OCI-LY7 (cell line): ENCODE results near the gene USP6NL. TPM values are rescaled to one million over a fixed set of nuclear protein-coding genes. Genes with fewer than 3 reads are reported as not detected.

Experiments
- BruUV-seq: library from RNA; stranded (reverse); fragments of 400-500 nt; replicated peaks from 2 replicates; lab custom pipeline; 2021; lab: Mats Ljungman, UMichigan
- CTCF ChIA-PET: fragments of 300-600 bp; sonication (Branson Sonifier 250); formaldehyde crosslinking; loops from one replicate; lab custom pipeline; 2022; ENCODE audit warnings: antibody characterized with exemption; ENCODE audit not compliant: unreplicated experiment; lab: Charles Lee
- POLR2A ChIA-PET: fragments of 300-600 bp; sonication (Branson Sonifier 250); formaldehyde crosslinking; loops from one replicate; lab custom pipeline; 2022; ENCODE audit warnings: antibody characterized with exemption; lab: Charles Lee
- DNase-seq: peaks from one replicate; pipeline ENCODE4 v3.0.0-alpha.2; 2015; ENCODE audit warnings: low spot score
- H2AFZ ChIP-seq: fragments of 200-600 bp; sonication (generic), shearing (Covaris generic); 2 replicates; pipeline ENCODE4 v1.6.1; 2014; ENCODE audit warnings: mild to moderate bottlenecking, antibody characterized with exemption, low read length, moderate library complexity
- H3K27ac ChIP-seq: fragments of 200-600 bp; sonication (generic); 2 replicates; pipeline ENCODE4 v1.5.1; 2014; ENCODE audit warnings: mixed run types, low read depth, mild to moderate bottlenecking, moderate library complexity, low read length, inconsistent platforms; ENCODE audit not compliant: poor library complexity, severe bottlenecking
- H3K36me3 ChIP-seq: fragments of 200-600 bp; sonication (generic); 2 replicates; pipeline ENCODE4 v1.6.1; 2014; ENCODE audit warnings: mild to moderate bottlenecking, antibody characterized with exemption, low read length, moderate library complexity, mixed read lengths; ENCODE audit not compliant: insufficient read depth
- H3K4me1 ChIP-seq: fragments of 200-600 bp; sonication (generic); 2 replicates; pipeline ENCODE4 v1.5.1; 2014; ENCODE audit warnings: mild to moderate bottlenecking, low read length; ENCODE audit not compliant: insufficient read depth, poor library complexity, severe bottlenecking
- H3K4me2 ChIP-seq: fragments of 200-600 bp; sonication (generic); 2 replicates; pipeline ENCODE4 v1.6.1; 2014; ENCODE audit warnings: mild to moderate bottlenecking, low read length
- H3K4me3 ChIP-seq: fragments of 200-600 bp; sonication (generic); 2 replicates; pipeline ENCODE4 v1.5.1; 2014; ENCODE audit warnings: mild to moderate bottlenecking, low read depth, low read length; ENCODE audit not compliant: poor library complexity, severe bottlenecking
- H3K79me2 ChIP-seq: fragments of 200-600 bp; sonication (generic); 2 replicates; pipeline ENCODE4 v1.6.1; 2016; ENCODE audit warnings: low read depth, mild to moderate bottlenecking, low read length, moderate library complexity, mixed read lengths; ENCODE audit not compliant: insufficient read depth
- H3K9me2 ChIP-seq: fragments of 200-600 bp; sonication (generic); 2 replicates; pipeline ENCODE4 v1.6.1; 2016; ENCODE audit warnings: mild to moderate bottlenecking, low read length, mixed read lengths; ENCODE audit not compliant: insufficient read depth
- H3K9me3 ChIP-seq: fragments of 200-600 bp; sonication (generic); 2 replicates; pipeline ENCODE4 v1.6.1; 2014; ENCODE audit warnings: mild to moderate bottlenecking, mixed run types, low read length, mixed read lengths
- H4K20me1 ChIP-seq: fragments of 200-600 bp; sonication (generic); 2 replicates; pipeline ENCODE4 v1.6.1; 2014; ENCODE audit warnings: mild to moderate bottlenecking, antibody characterized with exemption, low read length, moderate library complexity, mixed read lengths; ENCODE audit not compliant: insufficient read depth
- EZH2phosphoT487 ChIP-seq: fragments of 200-600 bp; sonication (generic); IDR thresholded peaks from 2 replicates; pipeline ENCODE4 v1.6.1; 2018; ENCODE audit warnings: low read depth, borderline replicate concordance, mild to moderate bottlenecking, mixed run types, antibody characterized with exemption, low read length, moderate library complexity, mixed read lengths
- intact Hi-C: fragments of 100-400 bp; cut with micrococcal nuclease; formaldehyde crosslinking; loops from one replicate; pipeline ENCODE4 v1.10.0; 2022; ENCODE audit not compliant: unreplicated experiment
- total RNA-seq, 2 experiments: library from RNA; depleted of rRNA in 1 of 2; stranded (reverse); fragments of >200 nt in 1 of 2; shearing (Covaris generic) in 1 of 2; gene quantifications; 2 replicates each; pipeline ENCODE4 v1.2.3, GENCODE V29; 2014 to 2022
- TF ChIP-seq, protein P1 (sequence below): fragments of 200-600 bp; sonication (generic); conservative IDR thresholded peaks from 2 replicates; pipeline ENCODE4 v1.5.1; 2014; ENCODE audit warnings: mild to moderate bottlenecking, antibody characterized with exemption, low read length, moderate library complexity, mixed read lengths

The USP6NL gene
- total RNA-seq, 2 experiments from 2014 or later = 41.7 to 59.7 TPM

DNA sequence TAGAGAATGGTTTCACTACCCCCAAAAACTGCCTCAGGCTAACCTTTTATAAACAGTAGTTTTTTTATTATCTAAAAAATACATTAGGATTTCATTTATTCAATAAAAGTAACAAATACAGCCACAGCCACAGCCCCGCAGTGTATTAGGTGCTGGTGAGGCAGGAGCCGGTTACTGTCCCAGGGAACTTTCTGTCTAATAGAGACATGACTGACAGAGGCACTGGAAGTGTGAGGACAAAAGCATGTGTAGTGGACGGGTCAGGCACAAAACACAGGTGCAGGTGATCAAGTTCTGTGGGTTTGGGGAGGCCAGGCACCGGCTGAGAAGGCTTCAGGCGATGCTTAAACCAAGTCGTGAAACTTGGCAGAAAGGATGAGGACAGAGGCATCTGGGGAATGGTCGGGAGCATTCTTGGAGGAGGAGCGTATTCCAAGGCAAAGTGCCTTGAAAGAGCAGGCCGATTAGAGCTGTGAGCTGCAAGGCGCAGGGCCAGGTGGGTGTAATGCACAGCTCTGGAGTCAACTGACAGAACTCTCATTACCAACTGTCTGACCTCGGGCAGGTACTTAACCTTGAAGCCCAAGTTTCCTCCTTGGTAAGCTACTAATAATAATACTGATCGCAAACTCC lies 138.2 kb downstream of the USP6NL start:
- Histone ChIP-seq H3K27ac (no peak overlapping the region), H3K4me1 (peaks cover 4% of the 10 kb centered on the region), H3K4me2 (no peak overlapping the region), H3K9me3 (no peaks in the 10 kb centered on the region), H3K79me2 (no peaks in the 10 kb centered on the region), H4K20me1 (no peaks in the 10 kb centered on the region), H2AFZ (no peak overlapping the region), H3K9me2 (no peaks in the 10 kb centered on the region), H3K4me3 (no peak overlapping the region), H3K36me3 (peaks cover 74% of the 10 kb centered on the region)
- no TSS peak for BruUV-seq
- CTCF ChIA-PET = no interaction called here
- no peak for TF ChIP-seq EZH2phosphoT487
- TF ChIP-seq, protein P1, sequence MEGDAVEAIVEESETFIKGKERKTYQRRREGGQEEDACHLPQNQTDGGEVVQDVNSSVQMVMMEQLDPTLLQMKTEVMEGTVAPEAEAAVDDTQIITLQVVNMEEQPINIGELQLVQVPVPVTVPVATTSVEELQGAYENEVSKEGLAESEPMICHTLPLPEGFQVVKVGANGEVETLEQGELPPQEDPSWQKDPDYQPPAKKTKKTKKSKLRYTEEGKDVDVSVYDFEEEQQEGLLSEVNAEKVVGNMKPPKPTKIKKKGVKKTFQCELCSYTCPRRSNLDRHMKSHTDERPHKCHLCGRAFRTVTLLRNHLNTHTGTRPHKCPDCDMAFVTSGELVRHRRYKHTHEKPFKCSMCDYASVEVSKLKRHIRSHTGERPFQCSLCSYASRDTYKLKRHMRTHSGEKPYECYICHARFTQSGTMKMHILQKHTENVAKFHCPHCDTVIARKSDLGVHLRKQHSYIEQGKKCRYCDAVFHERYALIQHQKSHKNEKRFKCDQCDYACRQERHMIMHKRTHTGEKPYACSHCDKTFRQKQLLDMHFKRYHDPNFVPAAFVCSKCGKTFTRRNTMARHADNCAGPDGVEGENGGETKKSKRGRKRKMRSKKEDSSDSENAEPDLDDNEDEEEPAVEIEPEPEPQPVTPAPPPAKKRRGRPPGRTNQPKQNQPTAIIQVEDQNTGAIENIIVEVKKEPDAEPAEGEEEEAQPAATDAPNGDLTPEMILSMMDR = no peak
- intact Hi-C loops = loop anchor here (2.0 kb wide), 1 partner anchor 202 kb away; no protein-coding TSS in a partner anchor
- POLR2A ChIA-PET = no interaction called here
- DNase-seq = no peak

DNA sequence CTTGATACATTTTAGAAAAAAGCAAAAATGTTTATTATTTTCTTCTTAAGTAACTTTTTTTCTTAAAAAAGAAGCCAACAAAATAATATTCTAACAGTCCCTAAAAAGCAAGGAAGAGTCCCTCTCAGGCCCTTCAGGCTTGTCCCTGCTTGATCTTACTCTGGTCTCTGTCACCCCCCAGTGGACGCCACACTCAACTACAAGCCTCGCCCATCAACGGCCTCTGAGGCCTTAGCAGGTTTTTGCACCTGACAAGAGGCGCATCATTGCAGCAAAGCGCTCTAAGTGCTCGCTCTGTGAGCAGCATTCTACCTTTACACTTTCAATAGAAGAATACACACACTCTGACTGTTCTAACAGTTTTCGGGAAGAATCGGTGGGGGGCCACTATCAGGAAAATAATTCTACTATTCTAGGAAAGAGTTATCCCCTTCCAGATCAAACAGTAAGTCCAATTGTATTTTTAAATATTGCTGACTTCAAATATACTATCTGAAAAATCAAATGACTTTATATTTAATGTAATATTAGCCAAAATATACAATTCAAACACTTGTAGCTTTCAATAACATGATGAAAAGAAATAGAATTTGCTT lies 139.2 kb downstream of the USP6NL start:
- Histone ChIP-seq H3K27ac (no peak overlapping the region), H3K4me3 (no peak overlapping the region), H3K9me3 (no peaks in the 10 kb centered on the region), H3K9me2 (no peaks in the 10 kb centered on the region), H4K20me1 (no peaks in the 10 kb centered on the region), H3K36me3 (peaks cover 74% of the 10 kb centered on the region), H3K4me1 (peaks cover 14% of the 10 kb centered on the region), H3K79me2 (no peaks in the 10 kb centered on the region), H2AFZ (no peak overlapping the region), H3K4me2 (no peak overlapping the region)
- DNase-seq = peak; percentile 73
- intact Hi-C loops = loop anchor here (1.0 to 2.0 kb wide), 4 partner anchors 38 to 286 kb away; no protein-coding TSS in a partner anchor
- ChIA-PET CTCF (no interaction called here), POLR2A (no interaction called here)
- no TSS peak for BruUV-seq
- TF ChIP-seq, protein P1 = peak; percentile 97
- TF ChIP-seq EZH2phosphoT487 = no peak
